Kidney epithelial cell (primary cell): ENCODE data around the gene HERPUD2. TPM values are rescaled to one million over a fixed set of nuclear protein-coding genes. Genes with fewer than 3 reads are reported as not detected.
"Not testable (repeated sequence)": the region's sequence is repeated elsewhere in the genome, so short reads cannot be mapped to it uniquely, and the experiment has no call there.

ENCODE experiments used
- DNase-seq: peaks from one replicate; pipeline ENCODE4 v3.0.0-alpha.2; 2010; ENCODE audit warnings: low read depth
- H3K27me3 ChIP-seq: 2 replicates; pipeline ENCODE4 v1.6.0; 2011; ENCODE audit warnings: low read length; ENCODE audit not compliant: control insufficient read depth, insufficient read depth
- H3K36me3 ChIP-seq: 2 replicates; pipeline ENCODE4 v1.5.1; 2011; ENCODE audit warnings: low read length; ENCODE audit not compliant: control insufficient read depth, insufficient read depth
- H3K4me3 ChIP-seq: 2 replicates; pipeline ENCODE4 v1.5.1; 2011; ENCODE audit warnings: low read depth, mild to moderate bottlenecking, control low read depth, low read length
- total RNA-seq: library from RNA; depleted of rRNA; stranded (reverse); fragments of >200 nt; gene quantifications from 2 replicates; pipeline ENCODE4 v1.2.3, GENCODE V29; 2015
- TF ChIP-seq, protein P1 (sequence below): IDR thresholded peaks from 2 replicates; pipeline ENCODE4 v1.5.1; 2011; ENCODE audit warnings: mild to moderate bottlenecking, moderate library complexity, low read length, control low read depth, inconsistent platforms; ENCODE audit not compliant: insufficient read depth, poor library complexity, severe bottlenecking

Gene HERPUD2
- total RNA-seq, 1 donor from 2014 or later: 29.4 TPM

DNA sequence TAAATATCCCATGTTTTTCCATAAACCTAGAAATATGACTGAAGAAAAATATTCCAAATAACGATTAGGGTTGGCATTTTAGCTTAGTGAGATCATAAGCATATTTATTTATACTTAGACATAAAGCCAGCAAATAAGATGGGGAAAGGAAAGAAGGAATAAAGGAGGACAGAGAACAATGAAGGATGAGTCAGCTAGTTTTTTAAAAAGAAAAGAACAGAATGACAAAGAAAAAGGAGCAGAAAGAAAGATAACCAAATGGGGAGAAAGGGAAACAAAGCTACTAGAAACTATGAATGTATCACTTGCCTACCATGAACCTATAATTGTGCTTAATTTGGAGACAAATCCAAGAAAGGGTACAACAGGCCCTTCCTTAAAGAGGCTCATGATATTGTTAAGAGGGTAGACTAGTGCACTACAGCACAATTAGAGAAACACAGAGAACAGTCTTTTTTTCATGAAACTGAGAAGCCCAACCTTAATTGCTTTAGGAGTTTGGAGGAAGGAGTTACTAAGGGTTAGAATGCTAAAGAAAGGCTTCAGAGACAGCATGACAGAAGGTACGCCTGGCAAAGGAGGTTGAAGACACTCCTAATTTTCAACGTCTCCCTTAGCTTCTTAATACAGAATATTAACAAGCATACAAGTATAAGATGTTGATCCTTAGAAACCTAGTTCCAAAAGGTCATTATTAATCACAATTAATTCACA lies 23.9 kb downstream of the HERPUD2 start:
- no peak for DNase-seq
- H3K4me3 ChIP-seq: no peak overlapping the region
- H3K36me3 ChIP-seq: no peaks in the 10 kb centered on the region
- H3K27me3 ChIP-seq: no peaks in the 10 kb centered on the region
- TF ChIP-seq, protein P1, sequence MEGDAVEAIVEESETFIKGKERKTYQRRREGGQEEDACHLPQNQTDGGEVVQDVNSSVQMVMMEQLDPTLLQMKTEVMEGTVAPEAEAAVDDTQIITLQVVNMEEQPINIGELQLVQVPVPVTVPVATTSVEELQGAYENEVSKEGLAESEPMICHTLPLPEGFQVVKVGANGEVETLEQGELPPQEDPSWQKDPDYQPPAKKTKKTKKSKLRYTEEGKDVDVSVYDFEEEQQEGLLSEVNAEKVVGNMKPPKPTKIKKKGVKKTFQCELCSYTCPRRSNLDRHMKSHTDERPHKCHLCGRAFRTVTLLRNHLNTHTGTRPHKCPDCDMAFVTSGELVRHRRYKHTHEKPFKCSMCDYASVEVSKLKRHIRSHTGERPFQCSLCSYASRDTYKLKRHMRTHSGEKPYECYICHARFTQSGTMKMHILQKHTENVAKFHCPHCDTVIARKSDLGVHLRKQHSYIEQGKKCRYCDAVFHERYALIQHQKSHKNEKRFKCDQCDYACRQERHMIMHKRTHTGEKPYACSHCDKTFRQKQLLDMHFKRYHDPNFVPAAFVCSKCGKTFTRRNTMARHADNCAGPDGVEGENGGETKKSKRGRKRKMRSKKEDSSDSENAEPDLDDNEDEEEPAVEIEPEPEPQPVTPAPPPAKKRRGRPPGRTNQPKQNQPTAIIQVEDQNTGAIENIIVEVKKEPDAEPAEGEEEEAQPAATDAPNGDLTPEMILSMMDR: no peak

- H3K4me3 ChIP-seq, DNase-seq, H3K36me3 ChIP-seq, H3K27me3 ChIP-seq: not testable (repeated sequence)
Observed at GRCh38 chr7:35660411-35660810, 34.5 kb downstream of the HERPUD2 start.

DNA sequence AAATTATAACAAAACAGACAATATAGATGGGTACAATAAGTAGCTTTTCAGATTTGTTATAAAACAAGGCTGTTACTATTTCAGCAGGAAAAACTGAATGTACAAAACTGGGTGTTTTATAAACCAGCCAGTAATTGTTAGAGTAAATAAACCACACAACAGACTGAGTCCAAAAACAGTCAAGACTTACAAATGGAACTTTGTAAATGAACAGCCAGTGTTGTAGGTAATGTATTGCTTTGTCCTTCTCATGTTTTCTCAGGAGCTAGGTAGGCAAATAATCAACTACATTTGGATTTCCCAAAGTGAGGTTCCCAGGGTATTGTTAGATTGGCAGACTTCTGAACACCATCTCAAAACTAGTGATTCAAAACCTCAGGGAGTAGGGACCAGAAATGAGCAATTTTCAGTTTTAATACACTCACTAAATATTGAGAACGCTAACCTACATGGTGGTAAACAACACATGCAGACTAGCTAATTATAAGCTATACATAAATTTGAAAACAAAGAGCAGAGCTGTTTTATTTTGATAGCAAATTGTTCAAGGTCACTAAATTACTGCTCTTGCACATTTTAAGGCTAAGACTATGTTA lies 36.2 kb downstream of the HERPUD2 start:
- H3K36me3 ChIP-seq: no peaks in the 10 kb centered on the region
- TF ChIP-seq, protein P1: no peak
- no peak overlapping the region for H3K4me3 ChIP-seq
- DNase-seq: no peak
- H3K27me3 ChIP-seq: no peaks in the 10 kb centered on the region

DNA sequence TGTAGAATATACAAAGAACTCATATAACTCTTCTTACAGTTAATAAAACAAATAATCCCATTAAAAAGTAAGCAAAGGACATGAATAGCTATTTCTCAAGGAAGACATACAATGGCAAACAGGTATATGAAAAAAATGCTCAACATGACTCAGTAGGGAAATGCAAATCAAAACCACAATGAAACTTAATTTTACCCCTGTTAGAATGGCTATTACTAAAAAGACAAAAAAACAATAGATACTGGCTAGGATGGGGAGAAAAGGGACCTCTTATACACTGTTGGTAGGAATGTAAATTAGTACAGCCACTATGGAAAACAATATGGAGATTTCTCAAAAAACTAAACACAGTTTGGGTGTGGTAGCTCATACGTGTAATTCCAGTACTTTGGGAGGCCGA lies 37.8 kb downstream of the HERPUD2 start:
- Histone ChIP-seq H3K27me3 (no peaks in the 10 kb centered on the region), H3K4me3 (no peak overlapping the region), H3K36me3 (no peaks in the 10 kb centered on the region)
- no peak for DNase-seq
- TF ChIP-seq, protein P1: no peak

DNA sequence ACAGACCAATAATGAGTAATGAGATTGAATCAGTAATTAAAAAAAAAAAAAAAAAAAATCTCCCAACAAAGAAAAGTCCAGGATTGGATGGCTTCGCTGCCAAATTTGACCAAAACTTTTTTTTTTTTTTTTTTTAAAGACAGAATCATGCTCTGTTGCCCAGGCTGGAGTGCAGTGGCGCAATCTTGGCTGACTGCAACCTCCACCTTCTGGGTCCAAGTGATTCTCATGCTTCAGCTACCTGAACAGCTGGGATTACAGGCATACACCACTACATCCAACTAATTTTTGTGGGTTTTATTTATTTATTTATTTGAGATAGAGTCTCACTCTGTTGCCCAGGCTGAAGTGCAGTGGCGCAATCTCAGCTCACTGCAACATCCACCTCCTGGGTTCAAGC lies 40.4 kb downstream of the HERPUD2 start:
- not testable (repeated sequence) for DNase-seq, H3K36me3 ChIP-seq, H3K27me3 ChIP-seq, H3K4me3 ChIP-seq

- DNase-seq: no peak
- TF ChIP-seq, protein P1: no peak
- Histone ChIP-seq H3K27me3 (no peaks in the 10 kb centered on the region), H3K4me3 (no peak overlapping the region), H3K36me3 (no peaks in the 10 kb centered on the region)
Observed at GRCh38 chr7:35652124-35652523, 42.8 kb downstream of the HERPUD2 start.

GRCh38 chr7:35650751-35651150 lies 44.2 kb downstream of the HERPUD2 start:
- Histone ChIP-seq H3K27me3 (no peaks in the 10 kb centered on the region), H3K4me3 (no peak overlapping the region), H3K36me3 (no peaks in the 10 kb centered on the region)
- TF ChIP-seq, protein P1: no peak
- DNase-seq: no peak
